Neural cell (in vitro differentiated cells): ENCODE measurements around the gene DGKG. TPM values are rescaled to one million over a fixed set of nuclear protein-coding genes. Genes with fewer than 3 reads are reported as not detected.

ENCODE experiments used
- H2AFZ ChIP-seq: fragments of 200-600, 300-800 bp; sonication (generic), shearing (Covaris generic); 2 replicates; pipeline ENCODE4 v1.6.0; 2014; ENCODE audit warnings: low read depth, mild to moderate bottlenecking, antibody characterized with exemption, low read length, moderate library complexity
- H3F3A ChIP-seq: fragments of 200-600 bp; shearing (Covaris generic); 2 replicates; pipeline ENCODE4 v1.6.1; 2016; ENCODE audit warnings: mild to moderate bottlenecking, moderate library complexity, mixed read lengths, antibody characterized with exemption, low read length; ENCODE audit not compliant: insufficient read depth, poor library complexity, severe bottlenecking
- H3K27ac ChIP-seq: fragments of 200-600, 300-800 bp; sonication (generic), shearing (Covaris generic); 2 replicates; pipeline ENCODE4 v1.5.1; 2014; ENCODE audit warnings: mild to moderate bottlenecking, low read length, moderate library complexity
- H3K27me3 ChIP-seq: fragments of 300-800, 200-600 bp; sonication (generic), shearing (Covaris generic); 2 replicates; pipeline ENCODE4 v1.6.0; 2014; ENCODE audit warnings: mild to moderate bottlenecking, low read depth, low read length, moderate library complexity; ENCODE audit not compliant: insufficient read depth
- H3K36me3 ChIP-seq: fragments of 300-800, 200-600 bp; sonication (generic), shearing (Covaris generic); 2 replicates; pipeline ENCODE4 v1.5.1; 2014; ENCODE audit warnings: mild to moderate bottlenecking, antibody characterized with exemption, low read length, moderate library complexity; ENCODE audit not compliant: insufficient read depth
- H3K4me2 ChIP-seq: fragments of 300-800, 200-600 bp; sonication (generic), shearing (Covaris generic); 2 replicates; pipeline ENCODE4 v1.6.0; 2014; ENCODE audit warnings: mild to moderate bottlenecking, low read length
- H3K4me3 ChIP-seq: fragments of 300-800, 200-600 bp; sonication (generic), shearing (Covaris generic); 2 replicates; pipeline ENCODE4 v1.5.1; 2014; ENCODE audit warnings: mild to moderate bottlenecking, low read length, moderate library complexity
- H3K79me2 ChIP-seq: fragments of 200-600 bp; shearing (Covaris generic); replicated peaks from 2 replicates; pipeline ENCODE4 v1.6.0; 2014; ENCODE audit warnings: mild to moderate bottlenecking, low read length, moderate library complexity; ENCODE audit not compliant: insufficient read depth
- H3K9ac ChIP-seq: fragments of 300-800, 200-600 bp; sonication (generic), shearing (Covaris generic); 2 replicates; pipeline ENCODE4 v1.6.1; 2016; ENCODE audit warnings: mild to moderate bottlenecking, low read length, mixed read lengths
- H3K9me2 ChIP-seq: fragments of 200-600 bp; shearing (Covaris generic); 2 replicates; pipeline ENCODE4 v1.6.1; 2016; ENCODE audit warnings: mild to moderate bottlenecking, low read length, mixed read lengths; ENCODE audit not compliant: insufficient read depth
- H3K9me3 ChIP-seq: fragments of 200-600, 300-800 bp; sonication (generic), shearing (Covaris generic); 2 replicates; pipeline ENCODE4 v1.6.1; 2016; ENCODE audit warnings: mild to moderate bottlenecking, mixed run types, low read length, moderate library complexity, mixed read lengths
- H4K20me1 ChIP-seq: fragments of 200-600 bp; shearing (Covaris generic); 2 replicates; pipeline ENCODE4 v1.6.1; 2016; ENCODE audit warnings: mild to moderate bottlenecking, mixed run types; ENCODE audit not compliant: insufficient read depth
- EP300 ChIP-seq: fragments of 450-650 bp; conservative IDR thresholded peaks from 2 replicates; pipeline ENCODE4 v1.6.1; 2014; ENCODE audit warnings: antibody characterized with exemption, mild to moderate bottlenecking, moderate library complexity; ENCODE audit not compliant: poor library complexity, severe bottlenecking
- EZH2 ChIP-seq: fragments of 200-600, 300-800 bp; shearing (Covaris generic), sonication (generic); IDR thresholded peaks from 2 replicates; pipeline ENCODE4 v1.6.1; 2014; ENCODE audit warnings: antibody characterized with exemption, low read length, borderline replicate concordance, mild to moderate bottlenecking; ENCODE audit not compliant: insufficient read depth, poor library complexity, severe bottlenecking
- MXI1 ChIP-seq: fragments of 450-650 bp; conservative IDR thresholded peaks from 2 replicates; pipeline ENCODE4 v1.6.1; 2014; ENCODE audit warnings: antibody characterized with exemption, mild to moderate bottlenecking; ENCODE audit not compliant: poor library complexity, severe bottlenecking
- POLR2AphosphoS5 ChIP-seq: IDR thresholded peaks from 2 replicates; pipeline ENCODE4 v1.6.1; 2012
- RAD21 ChIP-seq: fragments of 450-650 bp; conservative IDR thresholded peaks from 2 replicates; pipeline ENCODE4 v1.6.1; 2014; ENCODE audit warnings: antibody characterized with exemption, mild to moderate bottlenecking, moderate library complexity
- SMC3 ChIP-seq: fragments of 450-650 bp; conservative IDR thresholded peaks from 2 replicates; pipeline ENCODE4 v1.6.1; 2014; ENCODE audit warnings: antibody characterized with exemption, mild to moderate bottlenecking, moderate library complexity; ENCODE audit not compliant: poor library complexity
- TAF1 ChIP-seq: IDR thresholded peaks from 2 replicates; pipeline ENCODE4 v1.6.1; 2012; ENCODE audit warnings: low read depth
- polyA plus RNA-seq: library from polyadenylated mRNA; depleted of rRNA; stranded (reverse); fragments of >200 nt; gene quantifications from 2 replicates; pipeline ENCODE4 v1.2.3, GENCODE V29; 2014
- TF ChIP-seq, protein P1 (sequence below): IDR thresholded peaks from 2 replicates; pipeline ENCODE4 v1.6.1; 2012; ENCODE audit warnings: borderline replicate concordance
- TF ChIP-seq, protein P2 (sequence below): fragments of 450-650 bp; IDR thresholded peaks from 2 replicates; pipeline ENCODE4 v1.5.1; 2014; ENCODE audit warnings: antibody characterized with exemption, mild to moderate bottlenecking, moderate library complexity; ENCODE audit not compliant: poor library complexity, severe bottlenecking

The DGKG gene
- polyA plus RNA-seq, 1 donor from 2014 or later = not detected

DNA sequence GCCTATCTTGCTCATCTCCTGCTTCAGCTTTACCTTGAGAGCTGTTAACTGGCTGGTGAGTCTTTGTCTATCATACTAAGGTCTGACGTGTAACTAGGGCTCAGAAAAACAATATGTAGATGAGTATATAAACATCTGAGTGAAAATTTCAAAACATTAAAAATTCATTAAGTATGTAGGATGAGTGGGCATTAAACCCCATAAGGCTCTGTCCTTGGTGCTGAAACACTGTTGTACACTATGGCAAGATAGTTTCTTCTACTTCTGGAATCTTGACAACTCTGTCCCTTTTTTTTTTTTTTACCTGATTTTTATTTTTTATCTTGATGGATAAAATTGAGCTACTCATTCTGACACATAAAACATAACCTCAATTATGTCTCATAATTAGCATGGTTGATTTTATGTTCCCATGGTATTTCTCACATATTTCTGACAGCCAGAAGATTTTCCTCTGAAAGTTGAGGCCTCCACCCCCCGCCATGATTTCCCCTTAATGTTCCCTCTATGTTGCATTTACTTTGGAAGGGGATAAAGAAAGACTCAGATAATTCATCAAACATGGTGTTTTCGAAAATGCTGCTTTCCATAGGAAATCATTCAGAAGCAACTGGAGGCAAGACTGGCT is 54.3 kb downstream of the DGKG start:
- TF ChIP-seq, protein P1, sequence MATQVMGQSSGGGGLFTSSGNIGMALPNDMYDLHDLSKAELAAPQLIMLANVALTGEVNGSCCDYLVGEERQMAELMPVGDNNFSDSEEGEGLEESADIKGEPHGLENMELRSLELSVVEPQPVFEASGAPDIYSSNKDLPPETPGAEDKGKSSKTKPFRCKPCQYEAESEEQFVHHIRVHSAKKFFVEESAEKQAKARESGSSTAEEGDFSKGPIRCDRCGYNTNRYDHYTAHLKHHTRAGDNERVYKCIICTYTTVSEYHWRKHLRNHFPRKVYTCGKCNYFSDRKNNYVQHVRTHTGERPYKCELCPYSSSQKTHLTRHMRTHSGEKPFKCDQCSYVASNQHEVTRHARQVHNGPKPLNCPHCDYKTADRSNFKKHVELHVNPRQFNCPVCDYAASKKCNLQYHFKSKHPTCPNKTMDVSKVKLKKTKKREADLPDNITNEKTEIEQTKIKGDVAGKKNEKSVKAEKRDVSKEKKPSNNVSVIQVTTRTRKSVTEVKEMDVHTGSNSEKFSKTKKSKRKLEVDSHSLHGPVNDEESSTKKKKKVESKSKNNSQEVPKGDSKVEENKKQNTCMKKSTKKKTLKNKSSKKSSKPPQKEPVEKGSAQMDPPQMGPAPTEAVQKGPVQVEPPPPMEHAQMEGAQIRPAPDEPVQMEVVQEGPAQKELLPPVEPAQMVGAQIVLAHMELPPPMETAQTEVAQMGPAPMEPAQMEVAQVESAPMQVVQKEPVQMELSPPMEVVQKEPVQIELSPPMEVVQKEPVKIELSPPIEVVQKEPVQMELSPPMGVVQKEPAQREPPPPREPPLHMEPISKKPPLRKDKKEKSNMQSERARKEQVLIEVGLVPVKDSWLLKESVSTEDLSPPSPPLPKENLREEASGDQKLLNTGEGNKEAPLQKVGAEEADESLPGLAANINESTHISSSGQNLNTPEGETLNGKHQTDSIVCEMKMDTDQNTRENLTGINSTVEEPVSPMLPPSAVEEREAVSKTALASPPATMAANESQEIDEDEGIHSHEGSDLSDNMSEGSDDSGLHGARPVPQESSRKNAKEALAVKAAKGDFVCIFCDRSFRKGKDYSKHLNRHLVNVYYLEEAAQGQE = peak; percentile 67
- no peak for TF ChIP-seq EP300
- no peaks in the 10 kb centered on the region for H3K79me2 ChIP-seq
- H3K27me3 ChIP-seq = peaks cover 3% of the 10 kb centered on the region
- no peak overlapping the region for H2AFZ ChIP-seq
- H3K4me2 ChIP-seq = no peak overlapping the region
- H3K9me2 ChIP-seq = no peaks in the 10 kb centered on the region
- H3K9me3 ChIP-seq = no peaks in the 10 kb centered on the region
- no peak overlapping the region for H3K9ac ChIP-seq
- H3K27ac ChIP-seq = no peak overlapping the region
- H3F3A ChIP-seq = no peaks in the 10 kb centered on the region
- H3K4me3 ChIP-seq = no peak overlapping the region
- H4K20me1 ChIP-seq = no peaks in the 10 kb centered on the region
- H3K36me3 ChIP-seq = no peaks in the 10 kb centered on the region

DNA sequence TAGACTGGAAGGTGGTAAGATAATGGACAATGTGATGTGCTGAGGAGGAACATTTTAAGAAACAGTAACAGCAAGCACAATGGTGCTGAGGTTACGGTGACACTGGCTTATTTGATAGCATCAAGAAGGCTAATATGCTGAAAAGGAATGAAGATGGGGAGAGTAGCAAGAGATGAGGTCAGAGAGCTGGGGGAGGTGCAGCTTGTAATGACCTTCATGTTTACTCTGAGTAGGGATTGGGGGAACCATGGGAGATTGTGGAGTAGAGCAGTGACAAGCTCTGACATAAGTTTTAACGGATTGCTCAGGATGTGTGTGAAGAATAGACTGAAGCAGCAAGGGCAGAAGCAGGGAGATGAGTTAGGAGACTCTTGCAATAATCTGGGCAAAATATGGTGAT is 56.7 kb downstream of the DGKG start:
- Histone ChIP-seq H3K9me2 (no peaks in the 10 kb centered on the region), H3K79me2 (no peaks in the 10 kb centered on the region), H3K27me3 (peaks cover 3% of the 10 kb centered on the region), H3K9me3 (no peaks in the 10 kb centered on the region), H3K9ac (no peak overlapping the region), H3F3A (no peaks in the 10 kb centered on the region), H3K4me3 (no peak overlapping the region), H3K4me2 (no peak overlapping the region), H3K36me3 (no peaks in the 10 kb centered on the region), H3K27ac (no peak overlapping the region), H2AFZ (no peak overlapping the region), H4K20me1 (no peaks in the 10 kb centered on the region)
- no peak for TF ChIP-seq POLR2AphosphoS5
- no peak for TF ChIP-seq EZH2
- TF ChIP-seq, protein P2, sequence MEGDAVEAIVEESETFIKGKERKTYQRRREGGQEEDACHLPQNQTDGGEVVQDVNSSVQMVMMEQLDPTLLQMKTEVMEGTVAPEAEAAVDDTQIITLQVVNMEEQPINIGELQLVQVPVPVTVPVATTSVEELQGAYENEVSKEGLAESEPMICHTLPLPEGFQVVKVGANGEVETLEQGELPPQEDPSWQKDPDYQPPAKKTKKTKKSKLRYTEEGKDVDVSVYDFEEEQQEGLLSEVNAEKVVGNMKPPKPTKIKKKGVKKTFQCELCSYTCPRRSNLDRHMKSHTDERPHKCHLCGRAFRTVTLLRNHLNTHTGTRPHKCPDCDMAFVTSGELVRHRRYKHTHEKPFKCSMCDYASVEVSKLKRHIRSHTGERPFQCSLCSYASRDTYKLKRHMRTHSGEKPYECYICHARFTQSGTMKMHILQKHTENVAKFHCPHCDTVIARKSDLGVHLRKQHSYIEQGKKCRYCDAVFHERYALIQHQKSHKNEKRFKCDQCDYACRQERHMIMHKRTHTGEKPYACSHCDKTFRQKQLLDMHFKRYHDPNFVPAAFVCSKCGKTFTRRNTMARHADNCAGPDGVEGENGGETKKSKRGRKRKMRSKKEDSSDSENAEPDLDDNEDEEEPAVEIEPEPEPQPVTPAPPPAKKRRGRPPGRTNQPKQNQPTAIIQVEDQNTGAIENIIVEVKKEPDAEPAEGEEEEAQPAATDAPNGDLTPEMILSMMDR = no peak
- no peak for TF ChIP-seq SMC3
- TF ChIP-seq MXI1 = no peak

DNA sequence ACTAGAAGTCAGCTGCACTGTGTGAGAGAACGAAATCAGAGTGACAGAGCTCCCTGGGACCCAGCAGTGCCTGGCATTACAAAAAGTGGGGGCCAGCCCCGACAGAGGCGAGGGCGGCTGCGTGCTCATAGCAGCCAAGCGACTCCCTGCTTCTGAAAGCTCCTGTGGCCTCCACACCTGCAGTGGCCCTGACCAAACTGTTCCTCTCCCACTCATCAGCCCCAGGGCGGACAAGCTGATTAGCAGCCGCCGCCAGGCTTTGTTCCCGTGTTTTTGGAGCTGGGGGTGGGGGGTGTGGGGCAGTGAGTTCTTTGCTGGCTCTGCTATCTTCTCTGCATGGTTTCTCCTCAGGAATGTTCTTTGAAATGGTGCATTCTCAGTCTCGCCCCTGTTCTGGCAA is 58.1 kb downstream of the DGKG start:
- H4K20me1 ChIP-seq = no peaks in the 10 kb centered on the region
- H3K79me2 ChIP-seq = no peaks in the 10 kb centered on the region
- no peaks in the 10 kb centered on the region for H3K9me3 ChIP-seq
- no peak overlapping the region for H3K27ac ChIP-seq
- no peak overlapping the region for H2AFZ ChIP-seq
- H3K9ac ChIP-seq = no peak overlapping the region
- peaks cover 3% of the 10 kb centered on the region for H3K27me3 ChIP-seq
- no peak overlapping the region for H3K4me2 ChIP-seq
- H3K9me2 ChIP-seq = no peaks in the 10 kb centered on the region
- H3F3A ChIP-seq = no peaks in the 10 kb centered on the region
- TF ChIP-seq POLR2AphosphoS5 (no peak), MXI1 (no peak), TAF1 (no peak), RAD21 (no peak)
- TF ChIP-seq, protein P1 = no peak
- no peak overlapping the region for H3K4me3 ChIP-seq
- no peaks in the 10 kb centered on the region for H3K36me3 ChIP-seq
